Activated CD4-positive, alpha-beta T cell treated with anti-CD3 and anti-CD28 coated beads, Interleukin-2, amount 50 U/mL, for 48 hours (primary cell): Measurements from ENCODE around the gene TOPBP1.
"Not testable (repeated sequence)": the region's sequence is repeated elsewhere in the genome, so short reads cannot be mapped to it uniquely, and the experiment has no call there.

ENCODE experiments used
- DNase-seq, 2 experiments: peaks; one replicate each; pipeline ENCODE4 v3.0.0-alpha.2; 2020

Gene TOPBP1

DNA sequence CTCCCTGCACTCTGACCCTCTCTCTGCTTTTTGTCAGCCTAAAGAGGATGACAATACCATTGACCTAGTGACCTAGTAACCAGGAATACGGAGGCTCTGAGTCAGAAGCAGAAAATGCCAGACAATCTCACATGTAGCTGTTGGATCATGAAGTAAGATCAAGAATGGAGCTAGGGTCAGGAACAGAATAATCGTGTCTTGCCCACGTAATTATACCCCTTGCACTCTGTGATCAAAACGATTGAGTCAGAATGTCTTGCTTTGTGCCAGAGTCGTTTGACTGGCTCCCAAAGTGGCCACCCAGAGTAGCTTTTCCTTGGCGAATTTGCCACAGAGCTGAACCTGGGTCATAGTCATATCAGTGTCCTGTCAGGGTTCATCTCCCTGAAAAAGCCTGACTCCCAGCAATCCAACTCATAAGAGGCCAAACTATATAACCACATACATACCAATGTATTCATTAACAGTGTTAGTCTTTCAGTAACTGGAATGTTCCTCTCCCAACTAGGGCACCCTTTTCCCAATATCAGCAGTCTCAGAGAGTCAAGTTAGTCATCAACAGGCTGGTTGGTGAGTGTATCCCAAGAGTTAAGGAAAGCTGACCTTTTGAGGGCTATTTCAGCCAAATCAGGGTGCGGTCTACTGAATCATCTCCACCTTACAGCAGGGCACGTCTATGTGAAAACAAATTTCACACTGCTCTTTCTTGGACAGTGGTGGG is 93.3 kb downstream of the TOPBP1 start:
- no peak for DNase-seq

- no peak for DNase-seq
Observed at GRCh38 chr3:133563816-133564215, 97.9 kb downstream of the TOPBP1 start.

GRCh38 chr3:133563186-133563591 is 98.6 kb downstream of the TOPBP1 start:
- no peak for DNase-seq

GRCh38 chr3:133562376-133562775 is 99.4 kb downstream of the TOPBP1 start:
- no peak for DNase-seq

- no peak for DNase-seq
Observed at GRCh38 chr3:133561679-133562078, 100.1 kb downstream of the TOPBP1 start.

GRCh38 chr3:133551589-133551988 is 110.2 kb downstream of the TOPBP1 start:
- DNase-seq = not testable (repeated sequence)
